Type B pancreatic cell (in vitro differentiated cells): ENCODE measurements around the gene PRSS38. TPM values are rescaled to one million over a fixed set of nuclear protein-coding genes. Genes with fewer than 3 reads are reported as not detected.

Source experiments
- DNase-seq: peaks from one replicate; pipeline ENCODE4 v3.0.0; 2021; ENCODE audit warnings: mixed read lengths; ENCODE audit not compliant: unreplicated experiment; ENCODE audit errors: extremely low spot score
- H3K27ac Mint-ChIP-seq: 2 replicates; pipeline ENCODE4 v1.8.0; 2021; ENCODE audit warnings: mild to moderate bottlenecking, mixed read lengths
- H3K27me3 Mint-ChIP-seq: 2 replicates; pipeline ENCODE4 v1.8.0; 2021; ENCODE audit warnings: mixed read lengths
- H3K36me3 Mint-ChIP-seq: 2 replicates; pipeline ENCODE4 v1.8.0; 2021; ENCODE audit warnings: mixed read lengths
- H3K4me1 Mint-ChIP-seq: one replicate; pipeline ENCODE4 v1.8.0; 2021; ENCODE audit warnings: mixed read lengths; ENCODE audit not compliant: unreplicated experiment
- H3K4me3 Mint-ChIP-seq: 2 replicates; pipeline ENCODE4 v1.8.0; 2021; ENCODE audit warnings: mild to moderate bottlenecking, mixed read lengths
- H3K9me3 Mint-ChIP-seq: 2 replicates; pipeline ENCODE4 v1.8.0; 2021; ENCODE audit warnings: mixed read lengths
- CTCF ChIP-seq: fragments of 200-600 bp; sonication (generic); conservative IDR thresholded peaks from 2 replicates; pipeline ENCODE4 v1.5.0; 2021; ENCODE audit warnings: antibody characterized with exemption, mild to moderate bottlenecking
- total RNA-seq: library from RNA; stranded (reverse); gene quantifications from 2 replicates; pipeline ENCODE4 v1.2.1, GENCODE V29; 2021; ENCODE audit warnings: low replicate concordance

PRSS38 gene
- total RNA-seq, 1 donor from 2014 or later = not detected

GRCh38 chr1:227768640-227769039, 46.8 kb upstream of the PRSS38 start:
- H3K27ac Mint-ChIP-seq = no peak overlapping the region
- H3K9me3 Mint-ChIP-seq = no peaks in the 10 kb centered on the region
- no peak overlapping the region for H3K4me3 Mint-ChIP-seq
- H3K27me3 Mint-ChIP-seq = peaks cover 4% of the 10 kb centered on the region
- no peak for TF ChIP-seq CTCF
- peaks cover 26% of the 10 kb centered on the region for H3K36me3 Mint-ChIP-seq
- H3K4me1 Mint-ChIP-seq = no peaks in the 10 kb centered on the region
- no peak for DNase-seq

GRCh38 chr1:227769047-227769935, 46.2 kb upstream of the PRSS38 start:
- no peak overlapping the region for H3K27ac Mint-ChIP-seq
- peaks cover 25% of the 10 kb centered on the region for H3K36me3 Mint-ChIP-seq
- DNase-seq = no peak
- H3K27me3 Mint-ChIP-seq = peaks cover 1% of the 10 kb centered on the region
- no peak overlapping the region for H3K4me3 Mint-ChIP-seq
- no peaks in the 10 kb centered on the region for H3K9me3 Mint-ChIP-seq
- H3K4me1 Mint-ChIP-seq = no peaks in the 10 kb centered on the region
- TF ChIP-seq CTCF = no peak

- peaks cover 23% of the 10 kb centered on the region for H3K36me3 Mint-ChIP-seq
- no peaks in the 10 kb centered on the region for H3K9me3 Mint-ChIP-seq
- DNase-seq = no peak
- no peak for TF ChIP-seq CTCF
- no peaks in the 10 kb centered on the region for H3K27me3 Mint-ChIP-seq
- H3K4me3 Mint-ChIP-seq = no peak overlapping the region
- H3K4me1 Mint-ChIP-seq = no peaks in the 10 kb centered on the region
- H3K27ac Mint-ChIP-seq = no peak overlapping the region
Measured at GRCh38 chr1:227769936-227770494, 45.5 kb upstream of the PRSS38 start.

GRCh38 chr1:227770812-227771211, 44.7 kb upstream of the PRSS38 start:
- Mint-ChIP-seq H3K27ac (no peak overlapping the region), H3K4me3 (no peak overlapping the region), H3K9me3 (no peaks in the 10 kb centered on the region), H3K27me3 (no peaks in the 10 kb centered on the region), H3K4me1 (no peaks in the 10 kb centered on the region), H3K36me3 (peaks cover 23% of the 10 kb centered on the region)
- DNase-seq = no peak
- TF ChIP-seq CTCF = no peak

- DNase-seq = no peak
- Mint-ChIP-seq H3K36me3 (peaks cover 23% of the 10 kb centered on the region), H3K27me3 (no peaks in the 10 kb centered on the region), H3K4me3 (no peak overlapping the region), H3K9me3 (no peaks in the 10 kb centered on the region), H3K4me1 (peaks cover 4% of the 10 kb centered on the region), H3K27ac (no peak overlapping the region)
- no peak for TF ChIP-seq CTCF
Measured at GRCh38 chr1:227771326-227771725, 44.1 kb upstream of the PRSS38 start.
